T-helper 2 cell (primary cell): ENCODE results near the gene HNMT.
"Not testable (repeated sequence)": the region's sequence is repeated elsewhere in the genome, so short reads cannot be mapped to it uniquely, and the experiment has no call there.

ENCODE experiments used
- DNase-seq, 5 experiments: peaks; one replicate each; pipeline versions ENCODE4 v3.0.0 to v3.0.0-alpha.2; 2012 to 2022
- total RNA-seq, 2 donors: gene quantifications; one replicate each; lab custom pipeline; 2026; lab: John Stamatoyannopoulos, UW

HNMT gene
- 0 to 0.27 reads per million in 2 donors for total RNA-seq

DNA sequence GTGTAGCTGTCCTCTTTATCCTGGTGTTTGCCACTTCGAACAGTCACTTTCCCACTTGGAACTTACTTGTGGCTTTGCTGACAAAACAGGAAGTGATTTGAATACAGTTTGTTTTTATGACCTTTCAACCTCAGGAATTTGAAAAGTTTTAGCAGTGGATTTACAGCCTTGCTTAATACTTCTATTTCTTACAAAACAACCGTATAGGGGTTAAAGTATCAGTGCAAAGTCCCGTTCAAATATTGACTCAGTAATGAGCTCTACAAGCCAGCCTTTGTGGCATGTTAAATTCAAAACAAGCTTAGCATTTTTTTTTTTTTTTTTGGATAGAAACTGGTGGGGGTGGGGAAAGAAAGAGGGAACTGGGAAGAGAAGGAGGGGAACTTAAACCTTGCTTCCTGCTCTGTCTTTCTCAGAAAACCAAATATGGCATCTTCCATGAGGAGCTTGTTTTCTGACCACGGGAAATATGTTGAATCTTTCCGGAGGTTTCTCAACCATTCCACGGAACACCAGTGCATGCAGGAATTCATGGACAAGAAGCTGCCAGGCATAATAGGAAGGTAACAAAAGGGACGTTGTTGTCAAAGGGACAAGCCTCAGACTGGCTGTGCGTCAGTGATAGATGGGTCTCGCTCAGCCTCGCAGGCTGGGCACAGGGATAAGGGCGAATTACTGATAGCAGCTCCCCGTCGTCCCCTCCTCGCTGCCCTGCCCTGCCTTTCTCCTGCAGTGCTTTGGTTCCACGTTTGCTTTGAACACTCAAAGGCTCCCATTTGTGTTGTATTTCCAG, at the start of gene HNMT:
TSS of gene HNMT (plus strand) at position 408 of the 793 bp plus-strand sequence. CDS start at position 427, 19 bp downstream.
- DNase-seq, result no peak

DNA sequence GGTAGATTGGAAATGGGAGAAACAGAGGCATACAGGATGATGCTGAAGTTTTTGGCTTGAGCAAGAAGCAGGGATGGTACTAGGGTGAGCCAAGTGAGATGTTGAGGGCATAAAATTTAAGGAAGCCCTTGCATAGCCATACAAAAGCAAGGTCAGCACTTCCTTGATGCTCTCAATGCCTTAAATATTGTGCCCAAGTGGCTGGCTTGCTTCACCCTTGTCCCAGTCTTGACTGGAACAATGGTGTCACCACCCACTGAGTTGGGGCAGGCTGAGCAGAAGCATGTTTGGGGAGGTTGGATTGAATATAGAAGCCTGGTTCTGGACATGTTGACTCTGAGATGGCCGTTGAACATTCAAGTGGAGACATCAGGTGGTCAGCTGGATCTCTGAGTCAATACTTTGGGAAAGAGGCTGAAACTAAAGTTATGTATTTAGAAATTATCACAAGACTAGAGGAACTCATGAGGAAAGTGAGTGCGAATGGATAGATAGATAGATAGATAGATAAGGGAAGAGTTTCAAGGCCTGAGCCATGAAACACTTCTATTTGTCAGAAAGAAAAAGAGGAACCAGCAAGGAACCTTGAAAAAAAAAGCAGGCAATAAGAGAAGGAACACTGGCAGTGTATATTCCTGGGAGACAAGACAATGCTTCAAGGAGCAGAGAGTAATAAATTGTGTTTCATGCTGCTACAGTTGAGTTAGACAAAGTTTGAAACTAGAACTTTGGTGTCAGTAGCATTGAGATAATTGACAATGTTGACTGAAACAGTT, 43.0 kb upstream of the HNMT start:
- DNase-seq, result no peak

DNA sequence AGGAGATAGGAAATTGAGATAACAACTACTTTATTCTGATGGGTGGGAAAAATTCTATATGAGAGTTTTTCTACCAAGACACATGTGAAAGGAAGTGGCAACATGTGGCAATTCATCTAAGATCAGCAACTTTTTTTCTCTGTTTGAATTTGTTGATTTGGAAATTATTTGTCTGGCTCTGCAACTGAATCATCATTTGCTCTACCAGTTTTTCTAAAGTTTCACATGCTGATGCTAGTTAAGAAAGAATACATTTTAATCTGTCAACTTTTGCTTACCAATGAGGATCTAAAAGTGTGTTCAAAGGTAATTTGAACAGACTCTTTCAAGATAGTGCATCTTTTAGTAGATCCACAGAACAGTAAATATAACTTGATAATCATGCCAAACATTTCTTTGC, 42.1 kb upstream of the HNMT start:
- not testable (repeated sequence) for DNase-seq

DNA sequence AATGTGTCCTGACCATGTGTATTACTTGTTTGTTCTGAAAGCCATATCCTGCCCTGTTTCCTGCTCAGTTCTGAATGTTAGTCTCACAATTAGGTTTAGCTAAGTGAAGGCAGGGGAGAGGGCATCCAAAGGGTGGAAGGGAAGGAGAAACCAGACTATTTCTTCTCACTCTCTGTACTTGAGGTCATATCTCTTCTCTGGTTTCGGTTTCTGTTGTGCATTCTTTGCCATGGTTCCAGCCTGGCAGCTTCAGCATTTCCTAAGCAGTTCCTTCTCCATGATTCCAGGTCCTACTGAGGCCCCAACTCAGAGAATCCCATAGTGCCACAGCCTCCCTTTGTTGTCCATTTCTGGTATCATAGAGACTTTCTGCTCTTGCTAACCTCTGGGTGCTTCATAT, 40.3 kb upstream of the HNMT start:
- no peak for DNase-seq

- no peak for DNase-seq
These were observed 38.7 kb upstream of the HNMT start for GRCh38 chr2:137925599-137925998.

- DNase-seq, result no peak
These were observed 36.4 kb upstream of the HNMT start for GRCh38 chr2:137927846-137928245.

DNA sequence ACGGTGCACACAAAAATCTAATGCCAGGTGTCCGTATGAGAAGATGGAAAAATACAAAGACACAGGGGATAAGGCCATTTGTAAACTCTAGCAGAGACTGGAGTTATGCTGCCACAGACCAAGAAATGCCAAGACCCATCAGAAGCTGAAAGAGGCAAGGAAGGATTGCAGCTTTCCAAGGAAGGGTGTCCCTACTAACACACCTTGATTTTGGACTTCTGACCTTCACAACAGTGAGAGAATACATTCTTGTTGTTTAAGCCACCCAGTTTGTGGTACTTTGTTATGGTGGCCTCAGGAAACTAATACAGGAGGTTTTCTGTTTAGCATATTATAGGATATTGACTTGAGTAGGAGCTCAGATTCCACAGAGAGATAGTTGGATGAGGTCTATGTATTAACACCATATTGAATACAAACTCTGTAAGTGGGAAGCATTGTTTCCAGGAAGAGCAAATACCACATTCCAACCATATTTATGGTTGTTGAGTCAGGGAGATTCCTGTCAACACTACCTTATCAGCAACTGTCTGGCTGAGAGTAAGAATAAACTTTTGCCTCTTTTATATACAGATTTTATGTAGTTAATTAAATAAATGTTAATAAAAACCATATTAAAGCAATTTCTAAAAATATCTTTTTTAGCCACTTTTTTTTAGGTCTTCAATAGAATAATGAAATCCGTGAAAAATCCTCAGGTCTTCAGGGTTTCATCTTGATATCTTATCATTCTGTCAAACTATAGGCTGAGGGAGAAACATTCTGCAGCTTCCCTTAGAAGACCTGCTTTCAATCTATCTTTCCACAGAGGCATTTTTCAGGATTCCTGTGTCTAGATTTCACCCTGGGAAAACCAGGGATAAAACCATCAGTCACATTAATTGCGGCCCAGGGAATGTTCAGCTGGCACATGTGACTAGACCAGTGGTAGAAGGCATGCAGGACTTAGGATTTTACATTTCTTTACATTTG, 35.4 kb upstream of the HNMT start:
- no peak for DNase-seq

GRCh38 chr2:137929519-137929916, 34.8 kb upstream of the HNMT start:
- DNase-seq, result no peak

DNA sequence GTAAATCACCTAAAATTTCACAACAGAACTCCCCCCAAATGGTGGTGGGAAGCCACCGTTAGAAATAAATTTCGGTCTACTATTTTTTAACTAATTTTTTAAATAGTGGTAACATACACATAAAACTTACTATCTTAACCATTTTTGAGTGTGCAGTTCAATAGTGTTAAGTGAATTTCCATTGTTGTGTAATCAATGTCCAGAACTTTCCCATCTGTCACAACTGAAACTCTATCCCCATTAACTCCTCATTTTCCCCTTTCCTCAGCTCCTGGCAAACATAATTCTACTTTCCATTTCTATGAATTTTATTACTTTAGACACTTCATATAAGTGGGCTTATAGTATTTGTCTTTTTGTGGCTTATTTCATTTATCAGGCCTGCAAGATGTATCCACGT, 34.1 kb upstream of the HNMT start:
- no peak for DNase-seq

GRCh38 chr2:137935591-137935990, 28.7 kb upstream of the HNMT start:
- DNase-seq, result no peak

GRCh38 chr2:137937246-137937645, 27.0 kb upstream of the HNMT start:
- no peak for DNase-seq

GRCh38 chr2:137937778-137938177, 26.5 kb upstream of the HNMT start:
- DNase-seq, result no peak

- no peak for DNase-seq
These were observed 26.1 kb upstream of the HNMT start for GRCh38 chr2:137938204-137938603.

DNA sequence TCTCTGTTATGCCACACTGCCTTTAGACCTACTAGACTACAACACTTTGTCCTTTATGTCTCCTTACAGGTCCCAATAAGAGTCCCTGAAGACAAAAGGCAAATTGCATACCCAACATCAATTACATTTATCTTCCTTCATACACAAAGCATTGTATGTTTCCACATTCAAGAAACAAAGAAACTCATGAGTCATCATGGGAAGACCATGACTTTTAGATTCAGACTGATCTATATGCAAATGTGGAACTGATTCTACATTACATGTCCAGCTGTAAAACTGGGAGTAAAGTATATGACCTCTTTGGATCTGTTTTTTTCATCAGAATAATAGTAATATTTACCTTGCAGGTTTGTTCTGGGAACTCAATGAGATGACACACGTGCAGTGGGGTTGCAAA, 25.2 kb upstream of the HNMT start:
- DNase-seq, result no peak

DNA sequence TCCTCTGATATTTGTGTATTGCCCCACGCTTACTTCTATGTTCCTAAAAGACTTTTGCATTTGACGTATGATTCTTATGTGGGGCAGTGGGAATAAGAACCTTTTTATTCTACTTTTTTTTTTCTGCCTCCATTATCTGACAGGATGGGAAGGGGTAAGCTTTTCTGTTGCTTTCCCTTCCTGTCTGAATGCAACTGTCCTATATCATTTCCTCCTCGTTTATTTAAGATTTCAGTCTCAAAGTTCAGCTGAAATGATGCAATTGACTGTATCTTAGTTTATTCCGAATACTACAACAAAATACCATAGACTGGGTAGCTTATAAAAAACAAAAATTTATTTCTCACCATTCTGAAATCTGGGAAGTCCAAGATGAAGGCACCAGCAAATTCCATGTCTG, 24.1 kb upstream of the HNMT start:
- no peak for DNase-seq

GRCh38 chr2:137942037-137942832, 22.0 kb upstream of the HNMT start:
- DNase-seq, result no peak

DNA sequence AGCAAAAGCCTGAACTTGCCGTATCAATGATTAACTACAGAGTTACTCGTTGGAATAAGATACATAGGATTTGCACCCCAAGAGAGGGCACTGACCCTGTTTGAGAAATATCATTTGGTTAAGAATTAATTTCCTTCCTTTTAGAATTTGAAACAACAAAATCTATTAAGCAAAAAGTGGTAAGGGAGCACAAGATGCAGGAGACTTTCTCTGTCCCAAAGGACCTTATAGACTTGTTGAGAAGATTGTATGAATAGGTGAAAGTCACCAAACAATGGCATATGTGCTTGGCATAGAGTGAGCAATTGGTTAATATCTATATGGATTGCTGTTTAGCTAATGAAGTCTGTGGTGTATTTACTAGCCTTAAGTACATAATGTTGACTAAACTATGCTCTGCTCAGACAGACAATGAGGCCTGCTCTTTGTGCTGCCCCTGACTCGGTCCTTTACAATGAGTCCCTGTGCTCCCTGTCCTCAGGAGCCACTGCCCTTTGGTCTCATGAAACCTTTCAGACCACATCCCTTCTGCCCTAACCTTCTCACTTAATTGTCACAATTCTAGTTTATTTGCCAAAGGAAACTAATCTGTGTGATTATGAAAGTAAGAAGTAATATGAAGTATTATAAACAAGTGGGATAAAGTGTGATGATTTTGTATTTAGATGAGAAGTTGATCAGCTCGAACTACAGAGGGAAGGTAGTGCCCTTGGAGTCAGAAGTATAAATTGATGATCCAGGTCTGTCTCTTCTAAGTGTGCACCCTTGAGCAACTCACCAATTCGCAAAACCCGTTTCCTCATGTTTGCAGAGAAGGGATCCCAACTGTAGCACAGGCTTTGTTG, 21.2 kb upstream of the HNMT start:
- DNase-seq, result no peak

DNA sequence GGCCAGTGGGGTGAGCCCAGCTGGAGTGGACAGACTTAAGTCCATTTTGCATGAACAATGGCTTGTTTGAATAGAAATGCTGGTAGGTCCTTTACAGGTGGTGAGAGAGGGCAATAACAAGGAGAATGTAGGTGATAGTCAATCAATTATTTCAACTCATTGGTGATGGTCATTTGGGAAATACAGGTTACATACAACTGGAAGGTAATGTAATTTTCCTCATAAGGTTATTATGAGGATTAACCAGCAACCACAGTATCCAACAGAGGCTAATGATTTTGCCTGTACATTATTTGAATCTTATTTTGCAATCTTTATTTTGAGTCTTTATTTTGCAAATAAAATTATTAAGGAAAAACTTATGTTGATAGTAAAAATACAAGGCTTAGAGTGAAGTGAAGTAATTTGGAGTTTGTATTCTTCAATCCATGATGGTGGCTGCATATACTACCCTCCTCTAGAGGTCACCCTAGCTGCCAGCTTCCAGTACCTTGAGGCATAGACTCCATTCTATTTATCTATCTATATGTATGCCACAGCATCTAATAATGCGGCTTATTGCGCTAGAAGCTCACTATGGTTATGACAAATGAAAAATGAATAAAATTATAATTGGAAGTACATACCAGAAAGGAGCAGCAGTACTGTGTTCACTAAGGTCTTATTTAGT, 20.5 kb upstream of the HNMT start:
- no peak for DNase-seq

GRCh38 chr2:137944714-137945113, 19.6 kb upstream of the HNMT start:
- DNase-seq, result no peak

DNA sequence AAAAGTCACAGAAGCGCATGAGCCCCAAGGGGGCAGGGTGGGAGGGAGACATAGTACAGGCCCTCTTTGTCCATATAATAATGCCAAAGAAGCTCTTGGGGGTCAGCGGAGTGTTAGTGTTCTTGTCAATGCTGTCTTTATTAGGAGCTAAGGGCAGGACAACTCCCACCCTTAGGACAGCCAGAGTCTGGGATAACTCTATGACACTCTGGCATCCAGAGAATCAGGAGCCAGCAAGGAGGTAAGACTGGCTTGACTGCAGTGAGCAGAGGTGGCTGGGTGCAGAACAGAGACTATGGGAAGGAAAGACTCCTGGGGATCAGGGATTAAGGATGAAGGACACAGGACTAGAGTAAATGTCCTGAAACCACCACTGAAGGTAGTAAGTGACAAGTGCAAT, 19.0 kb upstream of the HNMT start:
- DNase-seq, result no peak
